Choroid plexus epithelial cell (primary cell): ENCODE measurements around the gene MRPL40.

ENCODE experiments used
- DNase-seq: peaks from one replicate; pipeline ENCODE4 v3.0.0-alpha.2; 2010; ENCODE audit warnings: low read depth
- H3K4me3 ChIP-seq: 2 replicates; pipeline ENCODE4 v1.5.1; 2011; ENCODE audit warnings: low read depth, mild to moderate bottlenecking, control low read depth, low read length, moderate library complexity
- TF ChIP-seq, protein P1 (sequence below): conservative IDR thresholded peaks from 2 replicates; pipeline ENCODE4 v1.5.1; 2011; ENCODE audit warnings: low read depth, mild to moderate bottlenecking, control low read depth, inconsistent platforms, low read length, moderate library complexity

MRPL40 gene

GRCh38 chr22:19473578-19473977 is 41.2 kb downstream of the MRPL40 start:
- H3K4me3 ChIP-seq: no peak overlapping the region
- TF ChIP-seq, protein P1, sequence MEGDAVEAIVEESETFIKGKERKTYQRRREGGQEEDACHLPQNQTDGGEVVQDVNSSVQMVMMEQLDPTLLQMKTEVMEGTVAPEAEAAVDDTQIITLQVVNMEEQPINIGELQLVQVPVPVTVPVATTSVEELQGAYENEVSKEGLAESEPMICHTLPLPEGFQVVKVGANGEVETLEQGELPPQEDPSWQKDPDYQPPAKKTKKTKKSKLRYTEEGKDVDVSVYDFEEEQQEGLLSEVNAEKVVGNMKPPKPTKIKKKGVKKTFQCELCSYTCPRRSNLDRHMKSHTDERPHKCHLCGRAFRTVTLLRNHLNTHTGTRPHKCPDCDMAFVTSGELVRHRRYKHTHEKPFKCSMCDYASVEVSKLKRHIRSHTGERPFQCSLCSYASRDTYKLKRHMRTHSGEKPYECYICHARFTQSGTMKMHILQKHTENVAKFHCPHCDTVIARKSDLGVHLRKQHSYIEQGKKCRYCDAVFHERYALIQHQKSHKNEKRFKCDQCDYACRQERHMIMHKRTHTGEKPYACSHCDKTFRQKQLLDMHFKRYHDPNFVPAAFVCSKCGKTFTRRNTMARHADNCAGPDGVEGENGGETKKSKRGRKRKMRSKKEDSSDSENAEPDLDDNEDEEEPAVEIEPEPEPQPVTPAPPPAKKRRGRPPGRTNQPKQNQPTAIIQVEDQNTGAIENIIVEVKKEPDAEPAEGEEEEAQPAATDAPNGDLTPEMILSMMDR: peak; percentile 46
- DNase-seq: peak; percentile 22

GRCh38 chr22:19476023-19476422 is 43.7 kb downstream of the MRPL40 start:
- DNase-seq: no peak
- TF ChIP-seq, protein P1: no peak
- no peak overlapping the region for H3K4me3 ChIP-seq

DNA sequence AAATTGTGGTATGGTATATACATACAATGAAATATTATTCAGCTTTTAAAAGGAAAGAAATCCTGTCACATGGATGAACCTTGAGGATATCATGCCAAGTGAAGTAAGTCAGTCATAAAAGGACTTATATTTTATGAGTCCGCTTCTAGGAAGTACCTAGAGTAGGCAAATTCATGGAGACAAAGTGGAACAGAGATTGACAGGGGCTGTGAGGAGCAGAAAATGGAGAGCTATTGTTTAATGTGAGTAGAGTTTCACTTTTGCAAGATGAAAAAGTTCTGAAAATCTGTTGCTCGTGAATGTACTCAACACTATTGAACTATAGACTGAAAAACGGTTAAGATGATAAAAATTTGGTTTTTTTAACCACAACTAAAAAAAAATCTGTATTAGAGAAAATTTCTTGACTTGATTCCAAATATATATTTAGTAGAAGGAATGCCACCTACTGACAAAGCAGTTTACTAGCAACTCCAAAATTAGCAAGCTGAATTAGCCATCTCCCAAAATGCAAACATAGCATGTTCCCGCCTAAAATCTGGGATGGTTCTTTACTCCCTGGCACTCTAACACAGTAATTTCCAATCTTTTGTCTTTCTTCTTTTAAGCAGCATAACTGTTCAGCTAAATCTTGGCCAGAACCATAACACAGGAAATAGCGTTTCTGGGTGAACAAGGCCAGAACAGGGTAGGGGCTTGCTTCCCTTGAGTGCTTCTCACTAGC is 45.1 kb downstream of the MRPL40 start:
- peak overlapping the region; percentile 98 for H3K4me3 ChIP-seq
- peak; percentile 41 for DNase-seq

DNA sequence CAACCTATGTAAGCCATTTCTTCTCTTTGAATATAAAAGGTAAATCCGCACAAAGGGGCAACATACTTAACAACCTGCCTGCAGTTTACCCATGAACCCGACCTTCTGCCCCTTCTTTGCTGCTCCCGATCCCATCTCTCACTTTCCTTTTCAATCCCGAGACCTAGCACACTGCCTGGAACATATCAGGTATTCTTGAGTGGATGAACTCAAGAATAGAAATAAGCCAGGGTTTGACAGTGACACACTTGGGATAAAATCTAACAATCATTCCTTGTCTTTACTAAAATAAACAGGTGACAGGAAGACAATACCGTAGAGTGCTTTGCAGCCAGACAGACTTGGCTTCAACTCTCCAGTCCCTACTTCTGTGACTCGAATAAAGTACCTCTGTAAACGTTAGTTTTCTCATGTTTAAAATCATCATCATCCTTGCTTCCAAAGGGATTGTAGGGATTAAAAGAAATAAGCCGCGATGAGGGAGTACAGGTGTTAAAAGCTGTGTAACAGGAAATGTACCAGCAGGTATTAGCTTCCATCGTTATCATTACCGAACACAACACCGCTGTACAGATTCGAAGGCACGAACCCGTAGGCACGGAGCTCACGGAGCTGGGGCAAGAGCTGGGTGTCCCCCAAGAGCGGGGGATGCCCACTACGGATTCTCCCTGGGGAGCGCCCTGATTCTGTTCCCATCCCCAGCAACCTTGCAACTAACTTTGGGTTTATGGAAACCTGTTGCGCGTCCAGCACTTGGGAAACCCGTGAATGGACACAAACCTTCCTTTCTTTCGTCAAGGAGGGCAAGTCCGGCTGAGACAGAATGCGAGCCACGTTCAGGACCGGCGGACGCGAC is 45.9 kb downstream of the MRPL40 start:
- DNase-seq: no peak
- H3K4me3 ChIP-seq: peak overlapping the region; percentile 98
- TF ChIP-seq, protein P1: peak; percentile 1

More for the DNA sequence above, 45.1 kb downstream of the MRPL40 start:
- TF ChIP-seq, protein P1: peak; percentile 34

GRCh38 chr22:19478901-19479354 is 46.6 kb downstream of the MRPL40 start, which contains the start of gene UFD1:
TSS of gene UFD1 (minus strand) at chr22:19479193. CDS start at chr22:19479085, 108 bp downstream.
- TF ChIP-seq, protein P1: no peak
- DNase-seq: peak; percentile 85
- peak within 1 kb of the TSS; percentile 98 for H3K4me3 ChIP-seq

DNA sequence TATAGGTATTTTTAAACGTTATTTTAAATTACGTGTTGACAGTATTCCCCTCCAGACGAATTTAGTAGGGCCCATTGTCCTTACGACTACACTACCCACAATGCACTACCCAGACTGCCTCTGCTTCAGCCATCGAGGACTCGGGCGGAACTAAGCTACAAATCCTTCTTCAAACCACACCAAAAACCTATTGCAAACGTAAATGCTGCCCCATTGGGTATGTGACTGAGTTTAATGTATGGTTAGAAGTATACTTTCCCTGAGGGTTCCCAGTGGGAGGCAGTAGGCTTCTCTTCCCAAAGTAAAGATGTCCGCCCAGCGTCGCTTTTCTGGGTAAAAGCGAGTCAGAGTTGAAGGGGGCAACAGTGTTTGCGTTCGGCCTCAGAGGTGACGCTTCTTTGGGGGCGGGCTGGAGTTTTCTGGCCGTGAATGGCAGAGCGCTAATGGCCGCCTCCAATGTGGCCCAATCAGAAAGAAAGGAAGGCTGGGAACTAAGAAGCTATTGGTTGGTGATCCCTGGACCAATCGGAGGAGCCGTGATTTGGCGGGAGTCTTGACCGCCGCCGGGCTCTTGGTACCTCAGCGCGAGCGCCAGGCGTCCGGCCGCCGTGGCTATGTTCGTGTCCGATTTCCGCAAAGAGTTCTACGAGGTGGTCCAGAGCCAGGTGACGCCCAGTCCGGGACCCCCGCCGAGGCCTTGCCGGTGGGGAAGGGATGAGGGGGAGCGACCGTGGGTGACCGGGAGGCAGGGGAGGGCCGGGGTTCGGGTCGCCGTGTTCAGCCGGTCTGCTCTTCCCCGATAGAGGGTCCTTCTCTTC is 47.2 kb downstream of the MRPL40 start, which contains the start of gene CDC45:
Gene CDC45 (plus strand): TSS at position 566 of the 818 bp plus-strand sequence. CDS start 49 bp downstream, at position 615.
- TF ChIP-seq, protein P1: no peak
- H3K4me3 ChIP-seq: peak within 1 kb of the TSS; percentile 98
- DNase-seq: peak; percentile 99
